ENCODE results near the gene IDH3B.
A peak's percentile ranks its signal among the peaks of the same experiment; 100 is the strongest.
"Not testable (repeated sequence)": the region's sequence is repeated elsewhere in the genome, so short reads cannot be mapped to it uniquely, and the experiment has no call there.

The IDH3B gene

GRCh38 chr20:2688041-2688591, 24.1 kb upstream of the IDH3B start:
- Mint-ChIP-seq H3K27me3 (peaks cover 53% of the 10 kb centered on the region), H3K9me3 (no peaks in the 10 kb centered on the region), H3K4me3 (no peak overlapping the region), H3K4me1 (peaks cover 19% of the 10 kb centered on the region), H3K36me3 (no peaks in the 10 kb centered on the region), H3K27ac (no peak overlapping the region)
- no peak for ATAC-seq

GRCh38 chr20:2687514-2687913, 23.5 kb upstream of the IDH3B start:
- no peak for ATAC-seq

GRCh38 chr20:2684817-2685216, 20.8 kb upstream of the IDH3B start:
- H3K4me1 Mint-ChIP-seq = peaks cover 12% of the 10 kb centered on the region

More at GRCh38 chr20:2687514-2687913, 23.5 kb upstream of the IDH3B start:
- Mint-ChIP-seq H3K27ac (no peak overlapping the region), H3K36me3 (no peaks in the 10 kb centered on the region), H3K4me3 (no peak overlapping the region), H3K9me3 (no peaks in the 10 kb centered on the region), H3K27me3 (peaks cover 53% of the 10 kb centered on the region), H3K4me1 (peaks cover 19% of the 10 kb centered on the region)

GRCh38 chr20:2682040-2682439, 18.0 kb upstream of the IDH3B start:
- H3K27ac Mint-ChIP-seq, H3K27me3 Mint-ChIP-seq, H3K36me3 Mint-ChIP-seq, H3K9me3 Mint-ChIP-seq, ATAC-seq, H3K4me3 Mint-ChIP-seq, H3K4me1 Mint-ChIP-seq: not testable (repeated sequence)

More at GRCh38 chr20:2684817-2685216, 20.8 kb upstream of the IDH3B start:
- not testable (repeated sequence) for H3K9me3 Mint-ChIP-seq, H3K36me3 Mint-ChIP-seq, ATAC-seq, H3K4me3 Mint-ChIP-seq, H3K27ac Mint-ChIP-seq
- H3K27me3 Mint-ChIP-seq = peaks cover 28% of the 10 kb centered on the region

DNA sequence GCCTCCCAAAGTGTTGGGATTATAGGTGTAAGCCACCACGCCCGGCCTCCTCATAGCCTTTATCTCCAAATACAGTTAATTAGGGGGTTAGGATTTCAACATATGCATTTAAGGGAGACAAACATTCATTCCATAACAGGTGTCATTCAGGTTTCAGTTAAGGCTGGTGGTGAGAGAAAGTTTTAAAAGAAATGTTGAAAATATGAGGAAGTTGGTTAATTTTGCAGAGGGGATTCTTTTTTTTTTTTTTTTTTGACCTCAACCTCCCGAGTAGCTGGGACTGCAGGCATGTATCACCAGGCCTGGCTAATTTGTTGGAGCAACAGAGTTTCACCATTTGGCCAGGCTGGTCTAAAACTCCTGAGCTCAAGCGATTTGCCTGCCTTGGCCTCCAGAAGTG, 16.0 kb upstream of the IDH3B start:
- Mint-ChIP-seq H3K4me1 (peaks cover 5% of the 10 kb centered on the region), H3K27me3 (no peaks in the 10 kb centered on the region), H3K36me3 (no peaks in the 10 kb centered on the region)

GRCh38 chr20:2673453-2673852, 9.4 kb upstream of the IDH3B start:
- Mint-ChIP-seq H3K9me3 (no peaks in the 10 kb centered on the region), H3K36me3 (no peaks in the 10 kb centered on the region), H3K27me3 (peaks cover 5% of the 10 kb centered on the region), H3K4me3 (no peak overlapping the region), H3K4me1 (no peaks in the 10 kb centered on the region), H3K27ac (no peak overlapping the region)
- no peak for ATAC-seq

More for the DNA sequence above, 16.0 kb upstream of the IDH3B start:
- Mint-ChIP-seq H3K4me3 (no peak overlapping the region), H3K9me3 (peaks cover 7% of the 10 kb centered on the region), H3K27ac (no peak overlapping the region)
- ATAC-seq = no peak

- Mint-ChIP-seq H3K4me3 (no peak overlapping the region), H3K36me3 (no peaks in the 10 kb centered on the region), H3K27ac (no peak overlapping the region), H3K4me1 (no peaks in the 10 kb centered on the region), H3K27me3 (peaks cover 11% of the 10 kb centered on the region), H3K9me3 (no peaks in the 10 kb centered on the region)
- no peak for ATAC-seq
Observed at GRCh38 chr20:2672446-2672845, 8.4 kb upstream of the IDH3B start.

DNA sequence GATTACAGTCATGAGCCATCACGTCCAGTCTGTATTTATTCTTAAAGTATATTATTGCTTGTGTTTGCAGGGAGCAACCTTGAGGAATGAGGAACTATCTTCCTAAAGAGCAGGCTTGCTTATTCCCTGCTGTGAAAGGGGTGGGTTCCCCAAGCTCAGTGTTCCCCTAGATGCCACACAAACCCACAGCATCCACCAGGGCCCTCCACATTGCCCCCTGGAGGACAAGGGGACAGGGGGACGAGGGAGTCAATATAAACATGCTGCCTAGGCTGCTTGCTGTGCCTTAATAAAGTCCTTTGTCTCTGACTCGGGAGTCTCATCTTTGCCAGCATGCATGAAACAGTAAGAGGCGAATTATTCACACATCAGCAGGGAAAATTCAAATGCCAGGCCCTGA, 8.0 kb upstream of the IDH3B start:
- Mint-ChIP-seq H3K27ac (no peak overlapping the region), H3K36me3 (no peaks in the 10 kb centered on the region), H3K4me3 (no peak overlapping the region), H3K27me3 (peaks cover 11% of the 10 kb centered on the region), H3K4me1 (no peaks in the 10 kb centered on the region), H3K9me3 (no peaks in the 10 kb centered on the region)
- ATAC-seq = no peak

GRCh38 chr20:2663364-2663886, 591 bp downstream of the IDH3B start:
- Mint-ChIP-seq H3K4me1 (peaks cover 34% of the 10 kb centered on the region), H3K9me3 (no peaks in the 10 kb centered on the region), H3K4me3 (peak overlapping the region; percentile 84), H3K36me3 (peaks cover 37% of the 10 kb centered on the region), H3K27me3 (peaks cover 6% of the 10 kb centered on the region), H3K27ac (peak overlapping the region; percentile 88)
- ATAC-seq = no peak

- Mint-ChIP-seq H3K27ac (no peak overlapping the region), H3K4me1 (peaks cover 52% of the 10 kb centered on the region), H3K9me3 (no peaks in the 10 kb centered on the region), H3K36me3 (peaks cover 73% of the 10 kb centered on the region), H3K4me3 (no peak overlapping the region), H3K27me3 (no peaks in the 10 kb centered on the region)
- no peak for ATAC-seq
Observed at GRCh38 chr20:2659547-2659946, 4.5 kb downstream of the IDH3B start.

DNA sequence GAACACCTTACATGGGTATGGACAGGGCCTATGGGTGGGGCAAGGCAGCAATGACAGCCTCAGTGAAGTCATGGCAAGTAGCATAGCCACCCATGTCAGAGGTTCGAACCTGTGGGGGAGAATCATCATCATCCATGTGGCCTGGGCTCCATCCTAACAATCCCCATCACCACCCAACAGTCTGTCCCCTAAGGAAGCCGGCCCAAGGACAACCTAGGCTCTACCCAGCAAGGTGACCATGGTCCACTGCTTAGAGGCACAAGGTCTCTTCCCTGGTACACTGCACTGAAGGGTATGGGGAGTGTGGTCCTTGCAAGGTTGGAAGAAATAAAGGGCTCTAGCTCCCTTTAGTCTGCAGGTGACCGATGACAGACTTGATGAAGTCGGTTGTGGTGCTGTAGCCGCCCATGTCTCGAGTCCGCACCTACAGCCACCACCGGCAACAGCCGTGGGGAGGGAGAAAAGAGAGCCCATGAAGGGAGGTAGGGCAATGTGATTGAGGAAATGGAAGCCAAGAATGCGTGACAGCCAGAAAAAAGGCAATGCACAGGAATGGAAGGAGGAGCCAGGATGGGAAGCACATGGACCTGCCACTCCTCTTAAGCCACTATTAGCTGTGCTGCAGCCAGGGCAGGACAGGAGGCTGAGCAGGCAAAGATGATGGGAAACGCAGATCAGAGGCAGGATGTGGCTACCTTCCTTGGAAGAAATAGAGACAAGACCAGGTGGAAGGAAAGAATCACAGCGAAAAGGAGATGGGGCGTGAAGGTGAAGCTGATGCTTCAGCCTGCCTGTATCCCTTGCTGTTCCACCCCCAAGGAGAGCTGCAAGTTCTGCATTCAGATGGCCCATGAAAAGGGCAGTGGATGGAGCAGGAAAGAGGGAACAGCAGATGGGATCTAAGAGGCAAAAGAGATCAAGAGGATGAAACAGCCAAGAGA, 5.3 kb downstream of the IDH3B start:
- H3K4me3 Mint-ChIP-seq = no peak overlapping the region
- H3K27me3 Mint-ChIP-seq = no peaks in the 10 kb centered on the region
- H3K4me1 Mint-ChIP-seq = peaks cover 53% of the 10 kb centered on the region
- H3K9me3 Mint-ChIP-seq = no peaks in the 10 kb centered on the region
- peak; percentile 41 for ATAC-seq
- no peak overlapping the region for H3K27ac Mint-ChIP-seq
- peaks cover 82% of the 10 kb centered on the region for H3K36me3 Mint-ChIP-seq

GRCh38 chr20:2657674-2658073, 6.3 kb downstream of the IDH3B start:
- Mint-ChIP-seq H3K36me3 (peaks cover 86% of the 10 kb centered on the region), H3K9me3 (no peaks in the 10 kb centered on the region), H3K4me3 (no peak overlapping the region), H3K27ac (no peak overlapping the region), H3K27me3 (no peaks in the 10 kb centered on the region), H3K4me1 (peaks cover 46% of the 10 kb centered on the region)
- ATAC-seq = no peak

DNA sequence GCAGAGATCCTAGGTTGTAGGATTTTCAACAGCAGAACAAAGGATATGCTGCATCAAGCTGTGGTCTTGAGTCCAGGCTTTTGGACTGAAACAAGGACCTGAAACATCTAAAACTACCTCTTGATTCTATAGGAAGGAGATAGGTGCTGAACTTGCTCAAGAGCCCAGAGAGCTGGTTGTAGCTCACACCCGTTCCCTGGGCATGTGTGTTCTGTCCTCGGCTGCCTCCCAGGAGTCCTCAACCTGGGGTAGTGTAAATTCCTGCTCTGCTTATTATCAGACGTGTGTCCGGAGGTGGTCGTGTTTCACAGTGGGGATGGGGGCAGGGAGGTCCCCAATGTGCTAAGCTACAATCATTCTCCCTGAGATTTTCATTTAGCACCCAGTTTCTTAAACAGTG, 6.8 kb downstream of the IDH3B start:
- H3K4me1 Mint-ChIP-seq = peaks cover 42% of the 10 kb centered on the region
- no peaks in the 10 kb centered on the region for H3K27me3 Mint-ChIP-seq
- no peak overlapping the region for H3K27ac Mint-ChIP-seq
- H3K9me3 Mint-ChIP-seq = no peaks in the 10 kb centered on the region
- no peak overlapping the region for H3K4me3 Mint-ChIP-seq
- no peak for ATAC-seq
- H3K36me3 Mint-ChIP-seq = peaks cover 83% of the 10 kb centered on the region

DNA sequence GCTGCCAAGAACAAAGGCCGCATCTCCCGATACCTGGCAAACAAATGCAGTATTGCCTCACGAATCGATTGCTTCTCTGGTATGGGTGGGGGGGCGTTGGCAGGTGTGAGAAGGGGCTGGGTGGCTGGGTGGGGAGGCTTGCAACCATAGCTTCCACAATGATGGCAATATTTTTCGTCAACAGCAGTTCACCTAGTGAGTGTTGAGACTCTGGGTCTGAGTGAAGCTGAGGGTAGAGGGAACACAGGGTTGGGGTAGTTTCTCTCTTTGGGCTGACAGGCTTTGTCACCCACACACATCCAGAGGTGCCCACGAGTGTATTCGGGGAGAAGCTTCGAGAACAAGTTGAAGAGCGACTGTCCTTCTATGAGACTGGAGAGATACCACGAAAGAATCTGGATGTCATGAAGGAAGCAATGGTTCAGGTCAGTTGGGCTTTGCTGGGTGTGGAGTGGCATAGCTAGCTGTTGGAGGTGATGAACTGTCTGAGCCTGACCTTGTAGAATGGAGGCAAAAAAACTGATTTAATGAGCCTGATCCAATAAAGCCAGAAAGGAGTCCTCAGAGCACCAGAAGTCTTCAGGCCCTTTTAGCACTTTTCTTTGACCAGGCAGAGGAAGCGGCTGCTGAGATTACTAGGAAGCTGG, 7.4 kb downstream of the IDH3B start:
- ATAC-seq = no peak
- Mint-ChIP-seq H3K4me1 (peaks cover 36% of the 10 kb centered on the region), H3K27me3 (no peaks in the 10 kb centered on the region), H3K4me3 (no peak overlapping the region), H3K36me3 (peaks cover 77% of the 10 kb centered on the region), H3K9me3 (no peaks in the 10 kb centered on the region), H3K27ac (no peak overlapping the region)

DNA sequence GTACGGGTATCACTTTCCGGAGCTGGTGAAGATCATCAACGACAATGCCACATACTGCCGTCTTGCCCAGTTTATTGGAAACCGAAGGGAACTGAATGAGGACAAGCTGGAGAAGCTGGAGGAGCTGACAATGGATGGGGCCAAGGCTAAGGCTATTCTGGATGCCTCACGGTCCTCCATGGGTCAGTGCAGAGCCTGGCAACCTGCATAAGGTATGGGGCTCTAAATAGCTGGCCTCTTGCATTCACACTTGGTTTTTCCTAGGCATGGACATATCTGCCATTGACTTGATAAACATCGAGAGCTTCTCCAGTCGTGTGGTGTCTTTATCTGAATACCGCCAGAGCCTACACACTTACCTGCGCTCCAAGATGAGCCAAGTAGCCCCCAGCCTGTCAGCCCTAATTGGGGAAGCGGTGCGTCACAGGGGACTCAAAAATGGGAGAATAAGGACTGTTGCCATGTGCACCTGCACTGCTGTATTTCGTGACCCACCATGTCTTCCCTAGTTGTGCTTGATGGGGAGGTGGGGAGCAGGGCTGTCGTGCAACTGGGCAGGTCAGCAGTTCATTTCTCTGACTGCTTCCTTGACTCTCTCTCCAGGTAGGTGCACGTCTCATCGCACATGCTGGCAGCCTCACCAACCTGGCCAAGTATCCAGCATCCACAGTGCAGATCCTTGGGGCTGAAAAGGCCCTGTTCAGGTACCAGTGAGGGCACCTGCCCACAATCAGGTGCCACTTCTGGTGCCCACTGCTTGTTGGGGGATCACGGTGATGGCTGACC, 8.5 kb downstream of the IDH3B start:
- no peak for ATAC-seq
- no peak overlapping the region for H3K27ac Mint-ChIP-seq

More for the DNA sequence above, 8.5 kb downstream of the IDH3B start:
- H3K27me3 Mint-ChIP-seq = no peaks in the 10 kb centered on the region
- peaks cover 71% of the 10 kb centered on the region for H3K36me3 Mint-ChIP-seq
- no peak overlapping the region for H3K4me3 Mint-ChIP-seq
- H3K4me1 Mint-ChIP-seq = peaks cover 39% of the 10 kb centered on the region
- H3K9me3 Mint-ChIP-seq = no peaks in the 10 kb centered on the region
